ENCODE results near the gene CEP70. TPM values are rescaled to one million over a fixed set of nuclear protein-coding genes. Genes with fewer than 3 reads are reported as not detected.
"Not testable (repeated sequence)": the region's sequence is repeated elsewhere in the genome, so short reads cannot be mapped to it uniquely, and the experiment has no call there.

The CEP70 gene
- polyA plus RNA-seq, 4 donors: 34.0 to 48.1 (median 39.4) TPM

DNA sequence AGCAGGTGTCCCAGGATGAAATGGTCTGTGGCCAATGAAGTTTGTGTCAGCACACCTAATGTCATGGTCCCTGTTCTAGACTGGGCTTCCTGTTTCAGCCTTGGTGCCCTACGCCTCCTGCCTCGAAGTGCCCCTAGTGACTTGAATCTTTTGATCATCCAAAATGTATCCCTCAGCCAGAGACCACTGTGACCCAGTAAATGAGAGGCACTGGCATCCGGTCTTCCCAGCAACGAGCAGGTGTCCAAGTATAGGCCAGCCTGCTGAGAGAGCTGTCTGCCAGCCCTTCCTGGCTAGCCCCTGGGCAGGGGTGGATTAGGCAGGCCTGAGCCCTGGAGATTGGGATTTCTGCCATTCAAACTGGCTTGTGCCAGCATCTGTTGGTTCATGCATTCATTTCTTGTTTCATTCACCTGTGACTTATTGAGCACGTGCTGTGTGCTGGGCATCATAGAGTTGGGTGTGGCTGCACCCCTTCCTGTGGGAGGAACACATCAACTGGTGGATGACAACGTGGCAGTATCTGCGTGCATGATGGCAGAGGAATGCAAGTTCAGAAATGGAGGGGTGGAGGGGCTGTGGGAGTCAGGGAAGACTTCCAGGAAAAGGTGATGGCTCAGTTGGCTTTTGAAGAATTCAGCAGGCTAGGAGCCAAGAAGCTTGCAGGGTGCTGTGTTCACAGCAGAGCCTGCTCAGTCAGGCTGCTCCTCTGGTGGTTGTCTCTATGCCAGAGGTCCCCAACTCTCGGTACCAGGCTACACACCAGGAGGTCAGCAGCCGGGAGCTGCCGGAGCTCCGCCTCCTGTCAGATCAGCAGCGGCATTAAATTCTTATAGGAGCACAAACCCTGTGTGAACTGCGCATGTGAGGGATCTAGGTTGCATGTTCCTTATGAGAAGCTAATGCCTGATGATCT lies 138.0 kb downstream of the CEP70 start:
- no peak for DNase-seq (ENCODE audit: low read depth in 4 of 4, low spot score in 2 of 4)

GRCh38 chr3:138453940-138454339 lies 140.1 kb downstream of the CEP70 start:
- not testable (repeated sequence) for DNase-seq (ENCODE audit: low read depth in 4 of 4, low spot score in 2 of 4)

- DNase-seq (ENCODE audit: low read depth in 4 of 4, low spot score in 2 of 4): no peak
Observed at GRCh38 chr3:138452436-138452835, 141.6 kb downstream of the CEP70 start.

- no peak for DNase-seq (ENCODE audit: low read depth in 4 of 4, low spot score in 2 of 4)
Observed at GRCh38 chr3:138451595-138452162, 142.4 kb downstream of the CEP70 start.

DNA sequence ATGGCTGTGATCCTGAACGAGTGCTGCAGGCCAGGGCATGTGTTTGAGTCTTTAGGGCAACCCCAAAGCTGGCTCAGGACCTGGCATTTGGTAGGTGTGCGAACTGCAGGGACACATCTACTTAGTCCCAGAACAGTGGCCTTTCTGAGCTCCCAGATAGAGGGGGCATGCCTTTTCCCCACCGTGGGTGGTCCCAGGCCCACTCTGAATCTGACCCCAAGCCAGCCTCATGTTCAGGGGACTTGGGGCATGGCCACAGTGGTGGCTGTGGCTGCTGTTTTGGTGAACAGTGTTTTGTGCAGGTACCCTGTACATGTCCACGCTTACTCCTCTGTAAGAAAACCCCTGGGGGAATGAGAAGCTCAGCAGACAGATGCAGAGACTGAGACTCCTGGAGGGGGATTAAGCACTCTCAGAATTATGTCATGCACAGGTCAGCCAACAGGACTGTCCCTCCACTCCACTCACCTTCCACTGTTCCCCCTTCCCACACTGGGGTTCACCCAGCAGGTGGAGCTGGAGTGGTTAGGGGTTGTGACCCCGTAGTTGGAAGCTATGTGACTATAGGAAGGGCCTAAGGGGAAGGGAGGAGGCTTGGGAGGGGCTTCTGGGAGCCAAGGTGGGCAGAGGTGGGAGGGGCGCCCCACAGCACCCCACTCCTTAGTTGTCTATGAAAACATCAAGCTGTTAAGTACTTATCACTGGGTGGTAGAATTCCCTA lies 143.2 kb downstream of the CEP70 start:
- no peak for DNase-seq (ENCODE audit: low read depth in 4 of 4, low spot score in 2 of 4)

DNA sequence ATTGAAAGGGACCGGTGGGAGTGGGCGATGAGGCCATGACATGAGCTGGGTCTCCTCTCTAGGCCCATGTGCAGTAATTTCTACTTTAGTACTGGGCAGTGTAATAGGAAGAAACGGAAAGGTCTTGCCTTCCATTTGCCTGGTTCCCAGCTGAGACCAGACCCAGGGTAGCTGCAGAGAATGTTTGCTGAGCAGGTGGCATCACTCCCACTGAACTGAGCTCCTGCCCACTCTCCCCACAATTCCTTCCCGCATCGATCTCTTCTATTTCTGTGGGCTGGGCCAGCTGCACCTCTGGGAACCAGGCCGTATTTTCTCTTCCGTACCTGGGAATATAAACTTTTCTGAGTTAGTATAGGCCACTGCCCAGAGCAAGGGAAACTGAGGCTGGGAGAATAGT lies 143.9 kb downstream of the CEP70 start:
- no peak for DNase-seq (ENCODE audit: low read depth in 4 of 4, low spot score in 2 of 4)

DNA sequence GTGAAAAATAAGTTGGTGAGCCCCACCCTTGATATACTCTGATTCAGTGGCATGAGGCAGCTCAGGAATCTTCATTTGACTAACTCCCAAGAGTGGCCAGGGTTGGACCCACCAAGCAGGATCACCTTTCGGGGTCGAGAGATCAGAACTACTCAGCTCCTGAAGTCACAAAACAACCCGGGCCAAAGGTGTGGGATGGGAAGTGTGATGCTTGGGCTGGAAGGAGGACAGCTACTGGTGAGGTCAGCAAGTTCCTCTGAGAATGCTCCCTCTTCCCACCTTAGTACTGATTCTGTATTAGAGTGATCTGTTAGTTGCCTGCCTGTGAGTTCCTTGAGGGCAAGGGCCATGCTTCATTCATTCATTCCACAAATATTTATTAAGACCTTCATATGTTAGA lies 144.6 kb downstream of the CEP70 start:
- no peak for DNase-seq (ENCODE audit: low read depth in 4 of 4, low spot score in 2 of 4)

DNA sequence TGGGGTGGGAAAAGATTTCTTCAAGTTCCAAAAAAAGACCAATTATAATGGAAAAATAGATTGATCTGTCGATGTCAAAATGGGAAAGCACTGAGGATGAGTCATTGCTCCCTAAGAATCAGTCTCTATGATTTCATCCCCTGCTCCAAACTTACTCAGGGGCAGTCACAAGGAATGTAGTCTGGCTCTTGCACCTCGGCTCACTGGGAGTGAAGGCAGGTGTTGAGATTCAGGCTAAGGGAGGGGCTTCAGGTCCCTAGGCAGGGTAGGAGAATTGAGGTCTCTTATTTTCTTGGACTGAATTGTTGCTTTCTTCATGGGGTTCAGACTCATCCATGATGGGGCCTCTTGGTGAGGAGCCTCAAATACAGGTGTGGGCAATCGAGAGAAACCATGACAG lies 145.4 kb downstream of the CEP70 start:
- no peak for DNase-seq (ENCODE audit: low read depth in 4 of 4, low spot score in 2 of 4)

DNA sequence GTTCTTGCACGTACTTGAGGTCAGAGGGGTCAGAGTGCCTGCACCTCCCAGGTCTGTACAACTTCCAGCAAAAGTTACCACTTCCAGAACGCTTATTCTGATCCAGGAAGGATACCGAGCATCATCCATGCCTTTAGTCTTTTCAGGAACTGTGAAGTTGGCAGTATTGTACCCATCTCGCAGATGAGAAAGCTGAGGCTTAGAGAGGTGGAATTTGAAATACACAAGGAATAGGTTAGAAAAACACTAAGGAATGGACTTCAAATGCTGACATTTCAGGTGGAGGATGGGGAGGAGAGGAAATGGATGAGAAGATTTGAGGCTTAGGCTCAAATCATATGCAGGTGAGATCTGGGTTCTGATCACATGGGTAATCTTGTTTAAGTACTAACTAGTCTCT lies 148.4 kb downstream of the CEP70 start:
- no peak for DNase-seq (ENCODE audit: low read depth in 4 of 4, low spot score in 2 of 4)

- no peak for DNase-seq (ENCODE audit: low read depth in 4 of 4, low spot score in 2 of 4)
Observed at GRCh38 chr3:138445236-138445635, 148.8 kb downstream of the CEP70 start.

Other genes with a start within 250 kb of the CEP70 start
- 10 to 100 TPM; 28.7 to 33.5 (median 31.0) TPM for gene MRAS, start 245.7 kb downstream of the CEP70 start, polyA plus RNA-seq (ENCODE audit: insufficient read length in 4 of 4)
- 1 to 10 TPM in 3 of 4 donors, under 1 TPM in 1; 0.75 to 2.2 (median 1.6) TPM for gene ESYT3, start 159.6 kb downstream of the CEP70 start, polyA plus RNA-seq (ENCODE audit: insufficient read length in 4 of 4)
- gene FAIM, start 14.5 kb upstream of the CEP70 start, polyA plus RNA-seq (ENCODE audit: insufficient read length in 4 of 4): 10 to 100 TPM; 28.7 to 39.0 (median 30.2) TPM
- gene PIK3CB, start 240.7 kb upstream of the CEP70 start, polyA plus RNA-seq (ENCODE audit: insufficient read length in 4 of 4): 10 to 100 TPM; 27.4 to 33.2 (median 29.7) TPM